A673 (cell line): ENCODE results near the gene GLS2.
"Not testable (repeated sequence)": the region's sequence is repeated elsewhere in the genome, so short reads cannot be mapped to it uniquely, and the experiment has no call there.

Experiments
- CTCF ChIP-seq: fragments of 300-800, 200-600 bp; sonication (generic); conservative IDR thresholded peaks from 2 replicates; pipeline ENCODE4 v1.5.1; 2017; ENCODE audit warnings: low read depth, mild to moderate bottlenecking, antibody characterized with exemption, low read length, moderate library complexity, mixed read lengths
- EZH2 ChIP-seq: fragments of 200-600 bp; sonication (generic); IDR thresholded peaks from 2 replicates; pipeline ENCODE4 v1.6.1; 2017; ENCODE audit warnings: borderline replicate concordance, low read depth, mild to moderate bottlenecking, mixed read lengths, antibody characterized with exemption, low read length; ENCODE audit not compliant: poor library complexity, severe bottlenecking

GRCh38 chr12:56498126-56498902 is 10.4 kb upstream of the GLS2 start:
- not testable (repeated sequence) for TF ChIP-seq CTCF, EZH2
